HepG2 (cell line): ENCODE data around the gene CCL13. TPM values are rescaled to one million over a fixed set of nuclear protein-coding genes. Genes with fewer than 3 reads are reported as not detected.

Source experiments
- ATAC-seq: fragments of 200-7000 bp; cut with Tn5 transposase; 3 replicates; pipeline ENCODE4 v1.9.1; 2020; ENCODE audit warnings: mild to moderate bottlenecking, moderate library complexity
- Bru-seq: library from RNA; stranded (reverse); fragments of 400-500 nt; gene quantifications from one replicate; lab custom pipeline; 2021; lab: Mats Ljungman, UMichigan
- BruChase-seq, 2 experiments: library from RNA; stranded (reverse); fragments of 400-500 nt; gene quantifications; one replicate each; lab custom pipeline; 2021; lab: Mats Ljungman, UMichigan
- BruUV-seq: library from RNA; stranded (reverse); fragments of 400-500 nt; replicated peaks from 2 replicates; lab custom pipeline; 2021; lab: Mats Ljungman, UMichigan
- CTCF ChIA-PET: fragments of 300-600 bp; formaldehyde crosslinking; extraction: SDS; loops from one replicate; lab custom pipeline; 2021; ENCODE audit warnings: low total read pairs, inconsistent platforms, low intra/inter-chr PET ratio; lab: Yijun Ruan, JAX
- POLR2A ChIA-PET: fragments of 350-600 bp; sonication (Branson Sonifier 250); formaldehyde crosslinking; loops from one replicate; lab custom pipeline; 2020; ENCODE audit warnings: antibody characterized with exemption, inconsistent platforms; lab: Yijun Ruan, JAX
- DNase-seq: peaks from one replicate; pipeline ENCODE4 v3.0.0-alpha.2; 2015; ENCODE audit warnings: low spot score
- FAIRE-seq: peaks from 3 replicates; lab custom pipeline; 2011; peaks lifted over from hg19 to GRCh38; lab: Jason Lieb, UNC
- H2AFZ ChIP-seq: one replicate; pipeline ENCODE4 v1.6.1; 2011; ENCODE audit warnings: low read length, inconsistent platforms
- H3K27ac ChIP-seq: fragments of 300-600 bp; 3 replicates; pipeline ENCODE4 v1.8.0; 2011; ENCODE audit warnings: mixed run types, mild to moderate bottlenecking, mixed read lengths, low read length, inconsistent platforms; ENCODE audit not compliant: insufficient read depth; ENCODE audit errors: extremely low read length
- H3K27me3 ChIP-seq, 2 experiments: fragments of 200-600 bp in 1 of 2; 2 replicates in 1 of 2; 3 replicates in 1 of 2; pipeline versions ENCODE4 v1.6.0 to v1.8.0; 2011; ENCODE audit warnings: low read length in 2 of 2, mild to moderate bottlenecking in 2 of 2, moderate library complexity in 2 of 2, inconsistent platforms in 1 of 2; ENCODE audit not compliant: insufficient read depth in 2 of 2, control insufficient read depth in 1 of 2
- H3K36me3 ChIP-seq, 2 experiments: fragments of 200-600 bp in 1 of 2; replicated peaks in 1 of 2; 2 replicates in 1 of 2; 3 replicates in 1 of 2; pipeline versions ENCODE4 v1.5.1 to v1.8.0; 2011; ENCODE audit warnings: low read length in 2 of 2, inconsistent platforms in 1 of 2; ENCODE audit not compliant: insufficient read depth in 2 of 2, control insufficient read depth in 1 of 2
- H3K4me1 ChIP-seq: 2 replicates; pipeline ENCODE4 v1.5.1; 2012; ENCODE audit warnings: low read length, inconsistent platforms; ENCODE audit not compliant: insufficient read depth
- H3K4me2 ChIP-seq: 2 replicates; pipeline ENCODE4 v1.6.0; 2011; ENCODE audit warnings: low read depth, low read length, inconsistent platforms
- H3K4me3 ChIP-seq, 3 experiments: fragments of 200-600 bp in 1 of 3; sonication (generic), shearing (Covaris generic) in 1 of 3; replicated peaks in 1 of 3; 2 replicates each; pipeline ENCODE4 v1.5.1; 2011 to 2016; ENCODE audit warnings: low read length in 3 of 3, inconsistent platforms in 2 of 3, low read depth in 2 of 3, mild to moderate bottlenecking in 2 of 3, control low read depth in 1 of 3, mixed read lengths in 1 of 3; ENCODE audit not compliant: insufficient read depth in 1 of 3
- H3K79me2 ChIP-seq: one replicate; pipeline ENCODE4 v1.6.1; 2011; ENCODE audit warnings: low read length, inconsistent platforms; ENCODE audit not compliant: insufficient read depth
- H3K9ac ChIP-seq: 2 replicates; pipeline ENCODE4 v1.6.0; 2011; ENCODE audit warnings: mild to moderate bottlenecking, low read depth, low read length, inconsistent platforms; ENCODE audit not compliant: insufficient read depth
- H3K9me3 ChIP-seq: 2 replicates; pipeline ENCODE4 v1.5.1; 2012; ENCODE audit warnings: mild to moderate bottlenecking, low read length
- H4K20me1 ChIP-seq: 2 replicates; pipeline ENCODE4 v1.6.0; 2011; ENCODE audit warnings: inconsistent platforms, mild to moderate bottlenecking, low read length, moderate library complexity; ENCODE audit not compliant: insufficient read depth
- ATAD3A ChIP-seq: sonication (generic); formaldehyde crosslinking; IDR thresholded peaks from 2 replicates; pipeline ENCODE4 v1.4.0; 2020; ENCODE audit warnings: missing genetic modification reagents
- FOXK1 ChIP-seq: sonication (generic); formaldehyde crosslinking; IDR thresholded peaks from 2 replicates; pipeline ENCODE4 v1.4.0; 2020; ENCODE audit warnings: low read depth, missing genetic modification reagents, borderline replicate concordance
- HNRNPK ChIP-seq: fragments of 200-400 bp; formaldehyde crosslinking; IDR thresholded peaks from 2 replicates; pipeline ENCODE4 v1.6.1; 2018; ENCODE audit warnings: low read length, low read depth, moderate library complexity, mild to moderate bottlenecking; ENCODE audit not compliant: poor library complexity, severe bottlenecking
- HOXD1 ChIP-seq: sonication (generic); formaldehyde crosslinking; IDR thresholded peaks from 2 replicates; pipeline ENCODE4 v1.5.0; 2020; ENCODE audit warnings: missing genetic modification reagents
- NR3C1 ChIP-seq: sonication (generic); formaldehyde crosslinking; IDR thresholded peaks from 2 replicates; pipeline ENCODE4 v1.4.0; 2020; ENCODE audit warnings: missing genetic modification reagents
- RAD21 ChIP-seq: fragments of 450-650 bp; formaldehyde crosslinking; IDR thresholded peaks from 2 replicates; pipeline ENCODE4 v1.5.0; 2020; ENCODE audit warnings: mild to moderate bottlenecking
- TFAP4 ChIP-seq: sonication (generic); IDR thresholded peaks from 2 replicates; pipeline ENCODE4 v1.6.1; 2016; ENCODE audit warnings: low read depth, borderline replicate concordance
- THAP8 ChIP-seq: sonication (generic); formaldehyde crosslinking; IDR thresholded peaks from 2 replicates; pipeline ENCODE4 v1.5.1; 2020; ENCODE audit warnings: missing genetic modification reagents, mild to moderate bottlenecking, borderline replicate concordance
- ZNF17 ChIP-seq: sonication (generic); formaldehyde crosslinking; IDR thresholded peaks from 2 replicates; pipeline ENCODE4 v1.5.0; 2020; ENCODE audit warnings: mild to moderate bottlenecking, missing genetic modification reagents
- ZNF235 ChIP-seq: sonication (generic); formaldehyde crosslinking; IDR thresholded peaks from 2 replicates; pipeline ENCODE4 v1.8.1; 2023; ENCODE audit warnings: mild to moderate bottlenecking, missing genetic modification reagents, borderline replicate concordance
- ZNF646 ChIP-seq: sonication (generic); formaldehyde crosslinking; IDR thresholded peaks from 2 replicates; pipeline ENCODE4 v1.9.0; 2021; ENCODE audit warnings: mild to moderate bottlenecking, missing genetic modification reagents
- ZNF691 ChIP-seq: sonication (generic); formaldehyde crosslinking; IDR thresholded peaks from 2 replicates; pipeline ENCODE4 v1.4.0; 2020; ENCODE audit warnings: missing genetic modification reagents, low read depth, mild to moderate bottlenecking, borderline replicate concordance
- WGBS: methylation state at CpG from one replicate; pipeline ENCODE4 v1.1.6; 2017; ENCODE audit warnings: low lambda C conversion rate; 5-methylcytosine and 5-hydroxymethylcytosine counted together
- in situ Hi-C: cut with HindIII; loops from 2 replicates; pipeline ENCODE4 v1.10.0; 2017; ENCODE audit warnings: low pct_unique_long_range_greater_than_20kb; ENCODE audit not compliant: extremely low pct_ligation_motif_present
- intact Hi-C: fragments of 100-400 bp; cut with micrococcal nuclease; formaldehyde crosslinking; loops from one replicate; pipeline ENCODE4 v1.10.0; 2022; ENCODE audit not compliant: unreplicated experiment
- long read RNA-seq, 2 experiments: library from RNA in 1 of 2; library from polyadenylated mRNA in 1 of 2; stranded (forward) in 1 of 2; unstranded in 1 of 2; transcript quantifications; one replicate each; pipeline ENCODE4 v2.0.0, GENCODE V29; 2019 to 2022
- polyA minus RNA-seq, 3 experiments: library from RNA; depleted of rRNA, polyadenylated mRNA; stranded (reverse); fragments of >200 nt; gene quantifications; 2 replicates each; pipeline ENCODE4 v1.2.3, GENCODE V29; 2011; ENCODE audit warnings: low replicate concordance in 1 of 3
- polyA plus RNA-seq, 8 experiments: library from polyadenylated mRNA; depleted of rRNA in 3 of 8; stranded (reverse) in 7 of 8; unstranded in 1 of 8; fragments of >200 nt; fragmentation: Illumina TruSeq in 4 of 8; extraction: Trizol in 4 of 8; gene quantifications; 2 replicates each; pipeline versions ENCODE4 v1.2.1 to v1.2.3, GENCODE V29; 2011 to 2016; ENCODE audit warnings: low read depth in 4 of 8, missing spikeins in 1 of 8, mixed read lengths in 1 of 8; ENCODE audit not compliant: insufficient read depth in 1 of 8
- total RNA-seq, 5 experiments: library from RNA; depleted of rRNA; stranded (reverse); fragments of >200 nt; fragmentation: Illumina TruSeq; extraction: Trizol; gene quantifications; 2 replicates each; pipeline ENCODE4 v1.2.3, GENCODE V29; 2016; ENCODE audit warnings: low read depth in 1 of 5

Gene CCL13
- total RNA-seq (2016; rRNA removed; fragmentation: Illumina TruSeq; extraction: Trizol) (not detected in 2 replicates), polyA plus RNA-seq (2011; rRNA removed) (not detected in 2 replicates), polyA minus RNA-seq (2011; rRNA and poly(A)+ RNA removed; ENCODE audit: low replicate concordance) (not detected in 2 replicates), Bru-seq, nascent RNA (not detected), BruChase-seq, experiment 1, labeled RNA remaining after a 6-hour chase (not detected), BruChase-seq, experiment 2, labeled RNA remaining after a 2-hour chase (not detected)
- total RNA-seq (2016; cell fraction: cytosol; rRNA removed; fragmentation: Illumina TruSeq; extraction: Trizol; ENCODE audit: low read depth): not detected in 2 replicates
- not detected in 2 replicates for total RNA-seq (2016; cell fraction: insoluble cytoplasmic fraction; rRNA removed; fragmentation: Illumina TruSeq; extraction: Trizol)
- not detected in 2 replicates for total RNA-seq (2016; cell fraction: membrane; rRNA removed; fragmentation: Illumina TruSeq; extraction: Trizol)
- not detected in 2 replicates for total RNA-seq (2016; cell fraction: nucleus; rRNA removed; fragmentation: Illumina TruSeq; extraction: Trizol)
- polyA plus RNA-seq (2011; cell fraction: cytosol; rRNA removed): not detected in 2 replicates
- not detected in 2 replicates for polyA plus RNA-seq (2011; cell fraction: nucleus; rRNA removed)
- polyA plus RNA-seq (2012): not detected in 2 replicates
- not detected in 2 replicates for polyA plus RNA-seq (2016; cell fraction: cytosol; fragmentation: Illumina TruSeq; extraction: Trizol; ENCODE audit: low read depth)
- not detected in 2 replicates for polyA plus RNA-seq (2016; cell fraction: insoluble cytoplasmic fraction; fragmentation: Illumina TruSeq; extraction: Trizol; ENCODE audit: low read depth)
- not detected in 2 replicates for polyA plus RNA-seq (2016; cell fraction: membrane; fragmentation: Illumina TruSeq; extraction: Trizol; ENCODE audit: low read depth)
- not detected in 2 replicates for polyA plus RNA-seq (2016; cell fraction: nucleus; fragmentation: Illumina TruSeq; extraction: Trizol; ENCODE audit: insufficient read depth, low read depth)
- polyA minus RNA-seq (2011; cell fraction: cytosol; rRNA and poly(A)+ RNA removed): not detected in 2 replicates
- polyA minus RNA-seq (2011; cell fraction: nucleus; rRNA and poly(A)+ RNA removed): not detected in 2 replicates
- long read RNA-seq, experiment 1: 0 reads
- long read RNA-seq, experiment 2: 0 reads

- no peak within 1 kb of the TSS for H2AFZ ChIP-seq
- ATAC-seq (no peak), DNase-seq (no peak), FAIRE-seq (no peak)
- BruUV-seq: no TSS peak
- ChIA-PET POLR2A (no interaction called here), CTCF (no interaction called here)
- H3K27me3 ChIP-seq: no peaks in the 10 kb centered on the region
- no peak within 1 kb of the TSS for H3K4me2 ChIP-seq
- no peaks in the 10 kb centered on the region for H3K4me1 ChIP-seq
- H3K4me3 ChIP-seq: no peak within 1 kb of the TSS
- H3K9ac ChIP-seq: no peak within 1 kb of the TSS
- no peak within 1 kb of the TSS for H3K27ac ChIP-seq
- in situ Hi-C loops: no loop called here
- no peaks in the 10 kb centered on the region for H3K9me3 ChIP-seq
- intact Hi-C loops: no loop called here
- 74% methylated on average over 5 of the region's 5 CpGs for WGBS
- no peaks in the 10 kb centered on the region for H4K20me1 ChIP-seq
- H3K36me3 ChIP-seq: no peaks in the 10 kb centered on the region
- H3K79me2 ChIP-seq: no peaks in the 10 kb centered on the region
- no peak for TF ChIP-seq THAP8 (CRISPR knock-in tag)
- no peak for TF ChIP-seq HOXD1 (CRISPR knock-in tag)
- TF ChIP-seq ZNF646: no peak
- no peak for TF ChIP-seq NR3C1 (CRISPR knock-in tag)
- no peak for TF ChIP-seq HNRNPK
- no peak for TF ChIP-seq ZNF691 (CRISPR knock-in tag)
- TF ChIP-seq FOXK1 (CRISPR knock-in tag): no peak
- TF ChIP-seq RAD21 (CRISPR knock-in tag): no peak
- no peak for TF ChIP-seq ZNF17
- no peak for TF ChIP-seq TFAP4
- no peak for TF ChIP-seq ZNF235 (CRISPR knock-in tag)
- no peak for TF ChIP-seq ATAD3A (CRISPR knock-in tag)
Measured at GRCh38 chr17:34356194-34356593, at the start of gene CCL13. Gene CCL13, plus strand, starts transcription at chr17:34356480. Its CDS starts 47 bp downstream, at chr17:34356527.
